SU-DHL-6 (cell line): ENCODE results near the gene OR4D10.

Experiments
- H2AFZ ChIP-seq: fragments of 200-600 bp; sonication (generic); 2 replicates; pipeline ENCODE4 v1.6.1; 2014; ENCODE audit warnings: low read depth, mild to moderate bottlenecking, moderate library complexity, mixed read lengths, antibody characterized with exemption, low read length; ENCODE audit not compliant: severe bottlenecking
- H3F3A ChIP-seq: fragments of 200-600 bp; shearing (Covaris generic); 2 replicates; pipeline ENCODE4 v1.6.0; 2016; ENCODE audit warnings: antibody characterized with exemption, mild to moderate bottlenecking; ENCODE audit not compliant: insufficient read depth
- H3K27ac ChIP-seq: fragments of 200-600 bp; sonication (generic); 2 replicates; pipeline ENCODE4 v1.5.1; 2016; ENCODE audit warnings: low read depth, mild to moderate bottlenecking, low read length, moderate library complexity, mixed read lengths
- H3K27me3 ChIP-seq: fragments of 200-600 bp; sonication (generic), shearing (Covaris generic); 2 replicates; pipeline ENCODE4 v1.6.0; 2014; ENCODE audit warnings: mild to moderate bottlenecking, low read length
- H3K36me3 ChIP-seq: fragments of 200-600 bp; sonication (generic); 2 replicates; pipeline ENCODE4 v1.6.1; 2014; ENCODE audit warnings: mild to moderate bottlenecking, low read length, mixed read lengths
- H3K4me2 ChIP-seq: fragments of 300-600, 200-600 bp; shearing (Covaris generic), sonication (generic); 2 replicates; pipeline ENCODE4 v1.6.0; 2014; ENCODE audit warnings: low read length, low read depth, mild to moderate bottlenecking; ENCODE audit not compliant: poor library complexity, severe bottlenecking
- H3K4me3 ChIP-seq: fragments of 200-600 bp; sonication (generic); 2 replicates; pipeline ENCODE4 v1.5.1; 2014; ENCODE audit warnings: antibody characterized with exemption, low read length, mild to moderate bottlenecking, mixed read lengths; ENCODE audit not compliant: insufficient read depth, poor library complexity, severe bottlenecking
- H3K79me2 ChIP-seq: fragments of 200-600 bp; sonication (generic); 2 replicates; pipeline ENCODE4 v1.6.1; 2014; ENCODE audit warnings: mild to moderate bottlenecking, low read length, moderate library complexity; ENCODE audit not compliant: insufficient read depth
- H3K9ac ChIP-seq: fragments of 200-600 bp; sonication (generic); 2 replicates; pipeline ENCODE4 v1.7.0; 2014; ENCODE audit warnings: mild to moderate bottlenecking, low read length
- H3K9me2 ChIP-seq: fragments of 200-600 bp; sonication (generic); replicated peaks from 2 replicates; pipeline ENCODE4 v1.6.1; 2014; ENCODE audit warnings: low read length; ENCODE audit not compliant: insufficient read depth
- H3K9me3 ChIP-seq: fragments of 200-600 bp; sonication (generic); 2 replicates; pipeline ENCODE4 v1.6.1; 2014; ENCODE audit warnings: low read length, mixed read lengths; ENCODE audit not compliant: insufficient read depth
- H4K20me1 ChIP-seq: fragments of 200-600 bp; sonication (generic); 2 replicates; pipeline ENCODE4 v1.6.1; 2014; ENCODE audit warnings: low read depth, mild to moderate bottlenecking, antibody characterized with exemption, low read length, moderate library complexity, mixed read lengths
- CTCF ChIP-seq: fragments of 200-600 bp; sonication (generic); IDR thresholded peaks from one replicate; pipeline ENCODE4 v1.5.1; 2017; ENCODE audit warnings: antibody characterized with exemption, mild to moderate bottlenecking, low read length, moderate library complexity; ENCODE audit not compliant: insufficient read depth, poor library complexity, severe bottlenecking
- EZH2phosphoT487 ChIP-seq: fragments of 200-600 bp; sonication (generic), shearing (Covaris generic); conservative IDR thresholded peaks from 2 replicates; pipeline ENCODE4 v1.6.1; 2018; ENCODE audit warnings: mild to moderate bottlenecking, antibody characterized with exemption, low read length, moderate library complexity, mixed read lengths

The OR4D10 gene

GRCh38 chr11:59479906-59480305 lies 6.8 kb downstream of the OR4D10 start:
- no peak overlapping the region for H3K27ac ChIP-seq
- H4K20me1 ChIP-seq, result no peaks in the 10 kb centered on the region
- H3K4me3 ChIP-seq, result no peak overlapping the region
- H3K27me3 ChIP-seq, result no peaks in the 10 kb centered on the region
- no peak overlapping the region for H3K4me2 ChIP-seq
- H3K9me2 ChIP-seq, result no peaks in the 10 kb centered on the region
- TF ChIP-seq CTCF, result no peak
- no peak for TF ChIP-seq EZH2phosphoT487
- no peaks in the 10 kb centered on the region for H3K9me3 ChIP-seq
- H3K36me3 ChIP-seq, result no peaks in the 10 kb centered on the region
- no peak overlapping the region for H2AFZ ChIP-seq
- H3K79me2 ChIP-seq, result no peaks in the 10 kb centered on the region
- no peak overlapping the region for H3K9ac ChIP-seq
- H3F3A ChIP-seq, result no peaks in the 10 kb centered on the region

GRCh38 chr11:59480359-59480758 lies 7.2 kb downstream of the OR4D10 start:
- H3K27ac ChIP-seq, result no peak overlapping the region
- no peaks in the 10 kb centered on the region for H3F3A ChIP-seq
- H3K27me3 ChIP-seq, result no peaks in the 10 kb centered on the region
- H3K79me2 ChIP-seq, result no peaks in the 10 kb centered on the region
- no peak overlapping the region for H3K4me2 ChIP-seq
- H3K9ac ChIP-seq, result no peak overlapping the region
- no peaks in the 10 kb centered on the region for H3K36me3 ChIP-seq
- H3K9me3 ChIP-seq, result no peaks in the 10 kb centered on the region
- H4K20me1 ChIP-seq, result no peaks in the 10 kb centered on the region
- TF ChIP-seq EZH2phosphoT487 (no peak), CTCF (no peak)
- H3K9me2 ChIP-seq, result no peaks in the 10 kb centered on the region
- H2AFZ ChIP-seq, result no peak overlapping the region
- no peak overlapping the region for H3K4me3 ChIP-seq

GRCh38 chr11:59501931-59502330 lies 28.8 kb downstream of the OR4D10 start:
- Histone ChIP-seq H2AFZ (no peak overlapping the region), H3F3A (no peaks in the 10 kb centered on the region)

More at GRCh38 chr11:59501931-59502330, 28.8 kb downstream of the OR4D10 start:
- Histone ChIP-seq H3K9me3 (no peaks in the 10 kb centered on the region), H3K9me2 (no peaks in the 10 kb centered on the region), H3K36me3 (no peaks in the 10 kb centered on the region), H3K9ac (no peak overlapping the region), H4K20me1 (no peaks in the 10 kb centered on the region), H3K27me3 (no peaks in the 10 kb centered on the region; the same call in 1 of the 2 replicates), H3K4me3 (no peak overlapping the region), H3K4me2 (no peak overlapping the region), H3K79me2 (no peaks in the 10 kb centered on the region), H3K27ac (no peak overlapping the region)
- TF ChIP-seq CTCF (no peak), EZH2phosphoT487 (no peak)
